Measurements from ENCODE around the gene MAPT. TPM values are rescaled to one million over a fixed set of nuclear protein-coding genes. Genes with fewer than 3 reads are reported as not detected.

The MAPT gene
- total and polyA plus RNA-seq, 2 of the 4 experiments (the other 2 are of a cell fraction): 0.18 to 0.19 TPM

DNA sequence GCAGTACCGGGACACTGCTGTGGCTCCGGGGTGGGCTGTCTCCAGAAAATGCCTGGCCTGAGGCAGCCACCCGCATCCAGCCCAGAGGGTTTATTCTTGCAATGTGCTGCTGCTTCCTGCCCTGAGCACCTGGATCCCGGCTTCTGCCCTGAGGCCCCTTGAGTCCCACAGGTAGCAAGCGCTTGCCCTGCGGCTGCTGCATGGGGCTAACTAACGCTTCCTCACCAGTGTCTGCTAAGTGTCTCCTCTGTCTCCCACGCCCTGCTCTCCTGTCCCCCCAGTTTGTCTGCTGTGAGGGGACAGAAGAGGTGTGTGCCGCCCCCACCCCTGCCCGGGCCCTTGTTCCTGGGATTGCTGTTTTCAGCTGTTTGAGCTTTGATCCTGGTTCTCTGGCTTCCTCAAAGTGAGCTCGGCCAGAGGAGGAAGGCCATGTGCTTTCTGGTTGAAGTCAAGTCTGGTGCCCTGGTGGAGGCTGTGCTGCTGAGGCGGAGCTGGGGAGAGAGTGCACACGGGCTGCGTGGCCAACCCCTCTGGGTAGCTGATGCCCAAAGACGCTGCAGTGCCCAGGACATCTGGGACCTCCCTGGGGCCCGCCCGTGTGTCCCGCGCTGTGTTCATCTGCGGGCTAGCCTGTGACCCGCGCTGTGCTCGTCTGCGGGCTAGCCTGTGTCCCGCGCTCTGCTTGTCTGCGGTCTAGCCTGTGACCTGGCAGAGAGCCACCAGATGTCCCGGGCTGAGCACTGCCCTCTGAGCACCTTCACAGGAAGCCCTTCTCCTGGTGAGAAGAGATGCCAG is 117.6 kb downstream of the MAPT start (continued):
- TF ChIP-seq POLR2A (IDR thresholded peaks at IDR 0.05; ENCODE audit: low read depth, low read length): no peak

DNA sequence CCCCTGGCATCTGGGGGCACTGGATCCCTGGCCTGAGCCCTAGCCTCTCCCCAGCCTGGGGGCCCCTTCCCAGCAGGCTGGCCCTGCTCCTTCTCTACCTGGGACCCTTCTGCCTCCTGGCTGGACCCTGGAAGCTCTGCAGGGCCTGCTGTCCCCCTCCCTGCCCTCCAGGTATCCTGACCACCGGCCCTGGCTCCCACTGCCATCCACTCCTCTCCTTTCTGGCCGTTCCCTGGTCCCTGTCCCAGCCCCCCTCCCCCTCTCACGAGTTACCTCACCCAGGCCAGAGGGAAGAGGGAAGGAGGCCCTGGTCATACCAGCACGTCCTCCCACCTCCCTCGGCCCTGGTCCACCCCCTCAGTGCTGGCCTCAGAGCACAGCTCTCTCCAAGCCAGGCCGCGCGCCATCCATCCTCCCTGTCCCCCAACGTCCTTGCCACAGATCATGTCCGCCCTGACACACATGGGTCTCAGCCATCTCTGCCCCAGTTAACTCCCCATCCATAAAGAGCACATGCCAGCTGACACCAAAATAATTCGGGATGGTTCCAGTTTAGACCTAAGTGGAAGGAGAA is 118.2 kb downstream of the MAPT start:
- dilution Hi-C loops (cut with HindIII; ENCODE audit: low sequenced_read_pairs, unreplicated experiment) (no loop called here), intact Hi-C loops (cut with micrococcal nuclease) (no loop called here)
- BruUV-seq (replicated peaks): no TSS peak
- no peak for TF ChIP-seq MAZ (IDR thresholded peaks at IDR 0.05; ENCODE audit: borderline replicate concordance, low read depth, low read length)
- no peak for TF ChIP-seq RFX5 (IDR thresholded peaks at IDR 0.05; ENCODE audit: low read depth, low read length)
- TF ChIP-seq SMC3 (IDR thresholded peaks at IDR 0.05; ENCODE audit: low read depth, low read length): no peak
- no peak for TF ChIP-seq POLR2A (IDR thresholded peaks at IDR 0.05; ENCODE audit: low read depth, low read length)
- TF ChIP-seq, protein P1, sequence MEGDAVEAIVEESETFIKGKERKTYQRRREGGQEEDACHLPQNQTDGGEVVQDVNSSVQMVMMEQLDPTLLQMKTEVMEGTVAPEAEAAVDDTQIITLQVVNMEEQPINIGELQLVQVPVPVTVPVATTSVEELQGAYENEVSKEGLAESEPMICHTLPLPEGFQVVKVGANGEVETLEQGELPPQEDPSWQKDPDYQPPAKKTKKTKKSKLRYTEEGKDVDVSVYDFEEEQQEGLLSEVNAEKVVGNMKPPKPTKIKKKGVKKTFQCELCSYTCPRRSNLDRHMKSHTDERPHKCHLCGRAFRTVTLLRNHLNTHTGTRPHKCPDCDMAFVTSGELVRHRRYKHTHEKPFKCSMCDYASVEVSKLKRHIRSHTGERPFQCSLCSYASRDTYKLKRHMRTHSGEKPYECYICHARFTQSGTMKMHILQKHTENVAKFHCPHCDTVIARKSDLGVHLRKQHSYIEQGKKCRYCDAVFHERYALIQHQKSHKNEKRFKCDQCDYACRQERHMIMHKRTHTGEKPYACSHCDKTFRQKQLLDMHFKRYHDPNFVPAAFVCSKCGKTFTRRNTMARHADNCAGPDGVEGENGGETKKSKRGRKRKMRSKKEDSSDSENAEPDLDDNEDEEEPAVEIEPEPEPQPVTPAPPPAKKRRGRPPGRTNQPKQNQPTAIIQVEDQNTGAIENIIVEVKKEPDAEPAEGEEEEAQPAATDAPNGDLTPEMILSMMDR (conservative IDR thresholded peaks at IDR 0.05; ENCODE audit: low read depth, low read length): no peak
- TF ChIP-seq BHLHE40 (IDR thresholded peaks at IDR 0.05; ENCODE audit: low read depth, low read length): no peak
- no peak for TF ChIP-seq MXI1 (IDR thresholded peaks at IDR 0.05; ENCODE audit: borderline replicate concordance, low read depth, low read length)
- TF ChIP-seq FOS (IDR thresholded peaks at IDR 0.05; ENCODE audit: low read depth, low read length): no peak
- TF ChIP-seq RAD21 (IDR thresholded peaks at IDR 0.05; ENCODE audit: low read length): no peak
- no peak for TF ChIP-seq ELK1 (IDR thresholded peaks at IDR 0.05; ENCODE audit: borderline replicate concordance, low read depth, low read length)
- no peak for TF ChIP-seq USF2 (IDR thresholded peaks at IDR 0.05; ENCODE audit: low read depth, low read length)
- TF ChIP-seq CHD1 (IDR thresholded peaks at IDR 0.05; ENCODE audit: low read depth, low read length): no peak

More for the DNA sequence above, 118.2 kb downstream of the MAPT start:
- H2BK15ac ChIP-seq (ENCODE audit: low read depth, low read length): no peak overlapping the region
- no peak overlapping the region for H4K8ac ChIP-seq (ENCODE audit: low read depth in 2 of 2, low read length in 2 of 2)
- no peak overlapping the region for H3K4me3 ChIP-seq (ENCODE audit: insufficient read depth, low read depth, low read length)
- no peak overlapping the region for H2BK5ac ChIP-seq (ENCODE audit: low read depth, low read length, poor library complexity, severe bottlenecking)
- in situ Hi-C loops (cut with MboI; ENCODE audit: low sequenced_read_pairs): no loop called here
- no peak overlapping the region for H2BK20ac ChIP-seq (ENCODE audit: low read depth, low read length)
- H2BK120ac ChIP-seq (ENCODE audit: low read depth, low read length): no peak overlapping the region
- no peak overlapping the region for H2AK9ac ChIP-seq (replicated peaks; ENCODE audit: low read depth, low read length, poor library complexity)
- no peak overlapping the region for H4K91ac ChIP-seq (ENCODE audit: insufficient read depth, low read depth, low read length)
- no peak overlapping the region for H3K27ac ChIP-seq (ENCODE audit: insufficient read depth, low read length)
- H4K20me1 ChIP-seq (ENCODE audit: insufficient read depth, low read length): no peaks in the 10 kb centered on the region
- DNase-seq (no peak), ATAC-seq (ENCODE audit: low read depth) (no peak)
- 50% methylated on average over 2 of the region's 11 CpGs; no CpG with 5 or more reads in 1 of the 2 experiments for WGBS, 2 experiments (ENCODE audit: extremely low coverage in 2 of 2, insufficient read length in 1 of 2)
- H4K5ac ChIP-seq (ENCODE audit: low read depth, low read length): no peak overlapping the region
- H3K9me3 ChIP-seq (ENCODE audit: control insufficient read depth, insufficient read depth, low read length): no peaks in the 10 kb centered on the region
- H3K56ac ChIP-seq (ENCODE audit: extremely low read depth, insufficient read depth, low read length): no peak overlapping the region
- peaks cover 3% of the 10 kb centered on the region for H3K9me1 ChIP-seq (ENCODE audit: insufficient read depth, low read length)
- H3K4me2 ChIP-seq (ENCODE audit: low read depth, low read length): no peak overlapping the region
- H2AK5ac ChIP-seq (ENCODE audit: low read depth, low read length): 0 out of 2 replicates have a peak overlapping the region, but pooled peaks have one; percentile 2
- peaks cover 5% of the 10 kb centered on the region for H3K27me3 ChIP-seq (ENCODE audit: control insufficient read depth, insufficient read depth, low read length)
- H3K18ac ChIP-seq (ENCODE audit: low read depth, low read length): no peak overlapping the region
- H3K9ac ChIP-seq (ENCODE audit: low read depth, low read length): no peak overlapping the region
- no peak overlapping the region for H3K14ac ChIP-seq (replicated peaks; ENCODE audit: low read depth, low read length)
- H2AFZ ChIP-seq (replicated peaks; ENCODE audit: low read length, poor library complexity): peak overlapping the region; percentile 43
- H3K4ac ChIP-seq (ENCODE audit: low read depth, low read length): no peak overlapping the region
- H3K79me1 ChIP-seq (ENCODE audit: low read depth in 1 of 2, low read length in 2 of 2): no peaks in the 10 kb centered on the region
- ChIA-PET POLR2A (ENCODE audit: unreplicated experiment) (no interaction called here), CTCF (interaction anchor here (0.6 to 1.6 kb wide), 3 partner anchors 201 to 1074 kb away, joined by 3 to 4 read pairs (median 3); no protein-coding TSS in a partner anchor)
- no peak overlapping the region for H3K23ac ChIP-seq (ENCODE audit: low read depth, low read length)
- no peaks in the 10 kb centered on the region for H3K36me3 ChIP-seq (ENCODE audit: control insufficient read depth, insufficient read depth, low read length)
- peaks cover 7% of the 10 kb centered on the region for H3K4me1 ChIP-seq (ENCODE audit: control insufficient read depth, insufficient read depth, low read length)

Data from IMR-90 (cell line).